GM21737 (cell line): Measurements from ENCODE around the gene LRRC56.
"Not testable (repeated sequence)": the region's sequence is repeated elsewhere in the genome, so short reads cannot be mapped to it uniquely, and the experiment has no call there.

Source experiments
- ATAC-seq: cut with Tn5 transposase; IDR thresholded peaks from one replicate; pipeline ENCODE4 v1.9.1; 2021; ENCODE audit warnings: mild to moderate bottlenecking, moderate library complexity; ENCODE audit not compliant: unreplicated experiment

LRRC56 gene

DNA sequence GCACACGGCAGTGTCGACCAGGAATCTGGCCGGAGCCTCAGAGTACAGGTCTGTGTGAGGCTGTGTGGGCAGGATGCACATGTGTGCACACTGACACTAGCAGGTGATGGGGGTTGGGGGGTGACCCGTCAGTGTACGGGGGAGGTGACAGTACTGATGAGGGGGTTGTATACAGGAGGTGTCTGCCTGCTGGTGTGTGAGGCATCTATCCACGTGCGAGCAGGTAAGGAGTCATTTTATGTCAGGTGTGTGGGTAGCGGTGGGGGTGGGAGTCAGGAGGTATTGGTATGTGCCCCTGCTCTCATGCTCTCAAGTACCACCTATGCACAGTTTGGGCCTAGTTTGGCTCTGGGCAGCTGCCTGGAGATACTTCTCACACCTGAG is 34.5 kb downstream of the LRRC56 start:
- ATAC-seq, result no peak

DNA sequence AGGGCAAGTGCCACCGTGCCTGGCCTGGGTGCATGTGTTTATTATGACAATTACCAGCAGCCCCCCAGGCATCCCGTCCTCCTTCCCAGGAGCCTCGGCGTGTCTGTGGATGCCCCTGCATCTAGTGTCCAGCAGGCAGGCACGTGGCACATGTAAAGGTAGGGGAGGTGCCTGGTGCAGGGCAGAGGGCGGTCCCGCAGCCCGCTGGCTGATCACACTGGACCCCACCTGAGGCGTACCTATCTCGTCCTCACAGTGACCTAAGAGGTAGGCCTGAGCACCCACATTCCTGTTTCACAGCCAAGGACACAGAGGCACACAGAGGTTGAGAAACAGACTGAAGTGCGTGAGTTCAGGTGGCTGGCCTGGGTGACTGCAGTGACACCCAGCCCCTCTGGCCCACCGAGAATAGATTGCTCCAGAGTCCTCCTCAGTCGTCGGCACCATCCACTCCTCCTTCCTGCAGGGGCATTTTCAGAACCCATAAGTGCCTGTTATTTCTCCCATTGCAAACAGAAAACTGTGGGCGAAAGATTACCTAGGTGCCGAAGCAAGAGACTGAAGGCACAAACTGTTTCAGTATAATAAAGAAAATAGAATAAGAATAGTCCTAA is 35.9 kb downstream of the LRRC56 start:
- no peak for ATAC-seq

DNA sequence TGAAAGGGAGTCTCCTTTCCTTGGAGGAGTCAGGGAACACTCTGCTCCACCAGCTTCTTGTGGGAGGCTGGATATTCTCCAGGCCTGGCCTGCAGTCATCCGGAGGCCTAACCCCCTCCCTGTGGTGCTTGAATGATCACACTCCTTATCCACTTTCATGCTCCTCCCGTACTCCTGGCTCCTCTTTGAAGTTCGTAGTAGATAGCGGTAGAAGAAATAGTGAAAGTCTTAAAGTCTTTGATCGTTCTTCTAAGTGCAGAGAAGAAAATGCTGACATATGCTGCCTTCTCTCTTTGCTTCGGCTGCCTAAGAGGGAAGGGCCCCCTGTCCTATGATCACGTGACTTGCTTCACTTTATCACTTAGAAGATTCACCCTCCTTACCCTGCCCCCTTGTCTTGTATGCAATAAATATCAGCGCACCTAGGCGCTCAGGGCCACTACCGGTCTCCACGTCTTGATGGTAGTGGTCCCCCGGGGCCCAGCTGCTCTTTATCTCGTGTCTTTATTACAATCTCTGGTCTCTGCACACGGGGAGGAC is 36.8 kb downstream of the LRRC56 start:
- not testable (repeated sequence) for ATAC-seq

DNA sequence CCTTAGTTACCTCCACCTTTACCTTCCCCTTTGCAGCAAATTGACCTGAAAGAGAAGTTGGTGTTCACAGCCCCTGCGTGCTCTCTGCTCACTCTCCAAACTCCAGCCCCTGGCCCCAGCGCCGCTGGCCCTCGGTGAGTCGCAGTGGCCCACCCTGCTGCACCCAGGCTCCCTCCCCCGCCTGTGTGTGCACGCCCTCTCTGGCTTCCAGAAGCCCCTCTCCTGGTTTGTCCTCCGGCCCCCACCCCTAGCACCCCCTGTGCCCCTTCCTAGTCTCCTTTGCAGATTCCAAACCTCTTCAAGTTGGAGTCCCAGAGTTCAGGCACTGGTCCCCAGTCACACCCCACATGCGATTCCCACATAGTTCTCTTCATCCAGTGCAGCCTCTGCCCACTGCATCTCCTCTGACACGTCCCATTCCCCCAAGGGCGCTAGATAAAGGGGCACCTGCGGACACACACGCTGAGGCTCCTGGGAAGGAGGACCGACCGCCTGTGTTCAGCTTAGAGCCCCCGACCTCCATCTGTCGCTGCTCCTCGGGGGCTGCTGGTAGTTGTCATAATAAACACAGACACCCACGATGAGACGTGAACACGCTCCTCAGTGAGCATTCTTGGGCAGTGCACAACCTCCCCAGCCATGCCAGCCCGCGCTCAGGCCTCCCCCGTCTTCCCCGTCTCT is 37.4 kb downstream of the LRRC56 start:
- no peak for ATAC-seq

DNA sequence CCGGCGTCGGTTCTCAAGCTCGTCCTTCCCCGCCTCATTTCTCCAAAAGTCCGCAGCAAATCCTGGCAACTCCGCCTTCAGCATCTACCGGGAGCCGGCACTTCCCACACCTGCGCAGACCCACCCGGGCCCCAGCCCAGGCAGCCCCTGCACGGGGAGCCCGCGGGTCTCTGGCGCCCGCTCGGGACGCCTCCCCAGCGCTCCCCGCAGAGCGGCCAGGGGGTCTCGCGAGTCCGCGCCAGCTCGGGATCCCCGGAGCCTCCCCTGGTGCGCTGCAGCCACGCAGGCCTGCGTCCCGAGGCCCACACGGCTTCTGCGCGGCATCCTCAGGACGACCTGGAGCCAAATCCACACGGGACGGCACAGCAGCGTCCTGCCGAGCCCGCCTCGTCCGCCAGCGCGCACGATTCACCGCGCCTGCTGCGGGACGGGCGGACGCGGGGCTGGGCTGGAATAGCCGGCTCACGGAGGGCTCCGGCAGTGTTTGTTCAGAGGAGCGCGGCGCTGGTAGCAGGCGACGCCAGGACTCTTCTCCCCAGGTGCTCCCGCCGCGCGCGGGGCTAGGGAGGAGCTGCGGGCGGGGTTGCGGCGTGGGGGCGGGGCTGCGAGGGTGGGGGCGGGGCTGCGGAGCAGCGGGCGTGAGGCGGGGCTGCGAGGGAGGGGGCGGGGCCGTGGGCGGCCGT is 38.1 kb downstream of the LRRC56 start:
- peak; percentile 22 for ATAC-seq

DNA sequence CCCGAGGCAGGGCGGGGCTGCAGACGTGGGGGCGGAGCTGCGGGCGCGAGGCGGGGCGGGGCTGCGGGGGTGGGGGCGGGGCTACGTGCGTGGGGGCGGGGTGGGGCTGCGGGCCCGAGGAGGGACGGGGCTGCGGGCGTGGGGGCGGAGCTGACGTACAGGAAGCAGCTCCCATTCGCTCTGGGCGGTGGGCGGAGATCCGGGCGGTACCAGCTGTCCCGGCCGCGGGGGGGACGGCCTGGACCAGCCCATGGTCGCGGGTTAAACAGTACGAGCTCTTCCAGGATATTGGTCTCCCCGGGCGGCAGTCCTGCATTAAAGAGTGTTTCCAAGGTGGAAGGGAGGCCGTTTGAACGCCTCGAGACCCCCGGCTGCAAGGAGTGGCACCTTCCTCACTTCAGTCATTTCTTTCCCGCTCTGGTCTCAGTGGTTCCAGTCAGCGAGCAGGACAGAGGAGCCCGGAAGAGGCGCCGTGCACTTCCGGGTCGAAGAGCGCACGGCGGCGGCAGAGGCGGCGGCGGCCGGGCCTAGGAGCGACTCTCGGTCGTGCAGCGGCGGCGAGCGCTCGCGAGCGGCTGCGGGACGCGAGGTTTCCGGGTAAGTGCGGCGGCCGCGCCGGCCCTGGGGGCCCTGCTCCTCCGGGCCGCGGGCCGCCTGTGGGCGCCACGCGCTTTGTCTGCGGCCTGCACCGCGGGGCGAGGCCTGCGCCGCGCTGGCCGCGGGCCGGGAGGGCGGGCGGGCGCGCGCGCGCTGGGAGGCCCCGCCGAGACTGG is 38.9 kb downstream of the LRRC56 start, which contains the start of gene PHRF1:
TSS of gene PHRF1 (plus strand) at position 475 of the 773 bp plus-strand sequence. CDS start 5,043 bp downstream, outside the sequence.
- ATAC-seq, result peak; percentile 79

DNA sequence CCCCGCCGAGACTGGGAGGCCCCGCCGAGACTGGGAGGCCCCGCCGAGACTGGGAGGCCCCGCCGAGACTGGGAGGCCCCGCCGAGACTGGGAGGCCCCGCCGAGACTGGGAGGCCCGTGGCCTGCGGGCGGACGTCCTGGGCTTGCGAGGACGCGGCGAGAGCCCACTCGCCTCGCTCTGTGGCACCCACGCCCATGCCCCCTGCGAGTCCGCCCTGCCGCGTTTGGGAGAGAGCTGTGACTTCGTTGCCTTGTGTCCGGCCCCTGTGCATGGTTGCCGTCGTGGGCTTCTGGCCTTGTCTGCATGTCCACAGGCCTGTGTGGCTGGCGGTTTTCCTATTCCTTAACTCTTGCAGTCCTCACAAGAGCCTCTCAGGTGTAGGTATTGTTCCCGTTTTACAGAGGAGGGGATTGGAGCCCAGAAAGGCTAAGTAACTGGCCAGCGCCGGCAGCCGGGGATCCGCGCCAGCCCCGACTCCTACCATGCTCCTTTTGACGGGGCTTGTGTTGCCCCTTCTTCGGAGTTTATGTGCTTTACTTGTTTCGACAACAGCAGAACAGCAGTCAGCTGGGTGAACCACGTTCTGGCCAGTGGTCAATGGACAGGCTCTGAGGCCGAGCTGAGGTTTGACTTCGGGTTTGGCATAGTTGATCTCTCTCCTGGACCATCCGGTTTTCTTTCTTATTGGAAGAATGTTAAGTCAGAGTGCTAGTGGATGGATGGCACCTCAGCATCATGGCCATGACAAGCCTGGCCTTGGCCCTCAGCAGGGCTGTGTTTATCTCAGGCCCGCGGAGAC is 39.7 kb downstream of the LRRC56 start:
- no peak for ATAC-seq

DNA sequence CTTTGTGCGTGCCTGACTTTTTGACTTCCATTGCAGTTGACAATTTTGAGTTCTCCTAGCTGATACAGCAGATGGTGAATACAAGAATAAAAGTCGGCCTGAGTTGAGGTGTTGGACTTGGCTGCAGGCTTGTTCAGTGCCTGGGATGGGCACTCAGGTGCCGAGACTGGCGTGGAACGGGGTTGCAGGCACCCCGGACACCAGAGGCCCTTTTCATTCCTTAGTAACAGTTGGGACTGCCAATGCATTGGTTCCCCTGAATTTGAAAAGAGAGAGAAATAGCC is 40.2 kb downstream of the LRRC56 start:
- no peak for ATAC-seq

DNA sequence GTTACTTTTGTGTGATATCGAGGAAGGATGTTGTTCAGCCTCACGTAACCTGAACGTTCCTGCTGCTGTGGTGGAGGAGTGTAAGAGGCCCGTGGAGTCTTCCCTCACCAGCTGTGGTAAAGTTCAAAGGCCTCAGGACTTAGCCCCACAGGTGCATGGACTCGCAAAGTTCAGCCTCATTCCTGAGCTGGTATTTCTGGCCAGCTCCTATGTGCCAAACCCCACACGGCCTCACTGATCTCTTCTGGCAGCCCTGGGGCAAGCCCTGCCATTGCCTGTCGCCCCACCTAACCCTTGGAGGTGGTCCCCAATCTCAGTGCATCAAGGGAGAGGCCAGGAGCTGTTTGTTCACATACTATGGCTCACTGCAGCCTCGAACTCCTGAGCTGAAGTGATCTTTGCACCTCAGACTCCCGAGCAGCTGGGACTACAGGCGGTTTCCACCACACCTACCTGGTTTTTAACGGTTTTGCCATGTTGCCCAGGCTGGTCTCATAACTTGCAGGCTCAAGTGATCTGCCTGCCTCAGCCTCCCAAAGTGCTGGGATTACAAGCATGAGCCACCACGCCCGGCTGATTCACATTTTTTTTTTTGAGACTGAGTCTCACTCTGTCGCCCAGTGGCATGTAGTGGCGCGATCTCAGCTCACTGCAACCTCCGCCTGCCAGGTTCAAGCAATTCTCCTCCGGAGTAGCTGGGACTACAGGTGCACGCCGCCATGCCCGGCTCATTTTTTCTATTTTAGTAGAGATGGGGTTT is 41.1 kb downstream of the LRRC56 start:
- ATAC-seq, result no peak

DNA sequence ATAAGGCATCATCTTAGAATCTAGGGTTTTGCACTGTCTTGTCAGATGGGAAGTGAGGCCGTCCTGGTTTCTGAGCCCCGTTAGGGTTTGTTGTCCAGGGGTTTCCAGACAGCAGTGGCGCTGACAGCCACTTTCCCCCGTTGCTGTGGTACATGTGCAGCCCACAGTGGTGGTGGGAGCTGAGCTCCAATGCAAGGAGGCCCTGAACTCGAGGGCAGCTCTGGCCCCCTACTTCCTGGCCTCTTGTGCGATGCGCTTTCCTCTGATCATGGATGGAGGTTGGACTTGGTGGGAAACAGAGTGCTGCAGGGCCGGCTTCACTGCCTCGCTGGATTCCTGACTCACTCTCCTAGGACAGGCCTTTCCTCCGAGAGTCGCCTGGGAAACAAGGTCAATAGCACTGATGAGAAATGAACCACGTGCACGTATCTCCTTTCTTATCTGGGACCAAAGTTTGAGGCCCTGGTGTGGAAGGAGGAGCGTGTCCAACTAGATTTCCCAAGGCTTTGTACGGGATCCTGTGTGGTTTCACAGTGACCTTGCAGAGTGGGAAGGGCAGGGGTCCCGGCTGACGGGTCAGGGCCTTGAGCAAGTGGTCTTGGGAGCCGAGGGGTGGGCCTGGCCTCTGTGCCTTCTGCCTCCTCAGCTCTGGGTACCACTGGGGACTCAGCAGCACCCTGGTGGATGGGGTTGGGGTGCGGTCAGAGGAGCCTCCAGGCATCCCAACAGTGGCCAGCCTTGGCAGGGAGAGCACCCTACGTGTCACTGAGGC is 42.7 kb downstream of the LRRC56 start:
- ATAC-seq, result no peak

DNA sequence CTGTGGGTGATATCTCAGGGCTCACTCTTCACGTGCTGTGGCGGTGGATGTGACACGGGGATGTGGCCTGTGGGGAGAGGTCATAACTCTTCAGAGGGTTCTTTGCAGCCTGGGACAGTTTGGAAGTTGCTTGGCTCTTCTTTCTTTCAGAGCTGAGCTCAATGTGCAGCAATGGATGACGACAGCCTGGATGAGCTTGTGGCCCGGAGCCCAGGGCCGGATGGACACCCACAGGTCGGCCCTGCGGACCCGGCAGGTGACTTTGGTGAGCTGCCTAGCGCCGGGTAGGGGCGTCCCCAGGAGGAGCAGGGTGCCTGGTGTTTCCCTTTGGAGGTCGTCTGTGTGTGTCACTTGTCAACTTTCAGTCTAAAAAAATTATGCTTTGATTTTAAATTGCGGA is 44.0 kb downstream of the LRRC56 start:
- no peak for ATAC-seq

DNA sequence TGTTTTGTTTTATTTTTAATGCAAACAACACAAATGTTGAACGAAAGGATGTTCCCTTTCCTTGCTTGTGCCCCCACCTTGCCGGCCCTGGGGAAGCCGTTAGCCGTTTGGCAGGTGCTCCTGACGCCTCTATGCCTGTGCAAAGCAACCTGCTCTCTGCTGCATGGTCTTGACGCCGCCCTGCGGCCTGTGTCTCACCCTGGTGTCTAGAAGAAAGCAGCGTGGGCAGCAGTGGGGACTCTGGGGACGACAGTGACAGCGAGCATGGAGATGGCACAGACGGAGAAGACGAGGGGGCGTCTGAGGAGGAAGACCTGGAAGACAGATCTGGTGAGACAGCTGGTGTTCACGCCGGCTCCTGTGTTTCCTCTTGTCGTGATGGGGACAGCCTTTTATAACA is 44.4 kb downstream of the LRRC56 start:
- no peak for ATAC-seq

DNA sequence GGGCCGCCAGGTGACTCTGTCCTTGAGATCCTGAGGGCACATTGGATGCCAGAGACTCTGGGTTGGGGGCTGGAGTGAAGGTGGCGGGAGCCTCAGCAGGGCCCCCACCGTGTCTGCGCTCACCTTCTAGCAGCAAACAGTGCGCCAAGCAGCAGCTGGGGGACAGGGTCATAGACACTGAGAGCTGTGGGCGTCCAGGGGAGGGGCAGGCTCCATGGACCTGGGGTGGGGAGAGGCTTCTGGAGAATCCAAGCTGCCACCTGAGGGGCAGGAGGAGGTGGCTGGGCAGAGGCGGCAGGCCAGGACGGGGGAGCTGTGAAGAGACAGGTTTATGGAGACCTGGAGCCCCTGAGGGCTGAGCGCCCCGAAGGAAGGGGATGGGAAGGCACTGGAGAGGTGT is 47.0 kb downstream of the LRRC56 start:
- no peak for ATAC-seq

DNA sequence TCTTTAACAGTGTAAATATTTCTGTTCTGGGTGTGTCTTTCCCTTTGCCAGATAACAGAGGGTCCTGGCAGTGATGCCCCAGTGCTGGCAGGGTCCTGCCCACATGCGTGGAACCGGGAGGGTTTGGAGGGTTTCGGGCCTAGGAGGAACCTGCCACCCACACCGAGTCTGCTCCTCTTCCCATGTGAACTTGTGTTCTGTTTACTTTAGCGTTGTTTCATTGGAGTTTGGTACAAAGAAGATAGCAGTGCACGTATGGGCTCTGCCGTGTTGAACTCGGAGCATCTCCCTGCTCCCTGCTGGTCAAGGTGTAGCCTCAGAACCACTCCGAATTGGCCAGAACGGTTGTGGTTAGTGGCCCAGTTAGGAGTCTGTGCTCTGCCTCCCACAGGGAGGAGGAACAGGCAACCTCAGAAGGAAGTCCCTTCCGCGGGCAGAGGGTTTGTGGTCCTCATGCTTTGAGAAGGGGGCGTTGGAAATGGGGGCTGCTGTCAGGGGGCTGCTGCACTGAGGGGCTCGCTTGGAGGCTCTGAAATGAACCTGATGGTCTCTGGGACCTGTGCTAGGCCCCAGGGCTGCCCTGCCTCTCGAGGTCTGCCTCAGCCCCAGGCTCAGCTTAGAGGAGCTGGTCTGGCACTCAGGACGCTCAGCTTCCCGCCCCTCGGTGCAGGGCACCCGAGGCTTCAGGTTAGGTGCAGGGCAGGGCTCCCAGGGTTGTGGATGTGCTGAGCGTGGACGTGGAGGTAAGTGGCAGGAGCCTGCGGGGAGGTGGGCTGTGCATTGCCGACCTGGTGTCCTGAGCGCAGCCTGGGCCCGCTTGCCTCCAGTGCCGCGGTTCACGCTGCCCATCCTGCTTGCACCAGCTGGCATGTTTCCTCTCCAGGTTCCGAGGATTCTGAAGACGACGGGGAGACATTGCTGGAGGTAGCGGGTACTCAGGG is 49.3 kb downstream of the LRRC56 start:
- ATAC-seq, result no peak

DNA sequence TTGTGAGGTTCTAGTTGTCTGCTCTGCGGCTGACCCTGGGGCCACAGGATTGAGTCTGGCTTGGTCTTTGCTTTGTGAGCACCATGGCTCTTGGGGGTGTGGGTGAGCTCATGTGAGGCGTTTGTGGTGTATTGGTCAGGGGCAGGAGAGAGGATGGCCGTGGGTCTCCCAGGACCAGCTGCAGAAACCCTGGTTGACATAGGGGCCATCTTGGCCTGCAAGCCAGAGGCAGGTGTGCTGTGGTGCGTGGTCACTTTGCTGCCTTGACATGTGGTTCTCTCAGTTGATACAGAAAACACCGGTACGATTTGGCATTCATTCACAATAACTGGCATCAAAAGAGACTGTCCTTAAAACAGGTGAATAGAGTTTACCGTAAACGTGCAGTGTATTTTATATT is 50.2 kb downstream of the LRRC56 start:
- no peak for ATAC-seq

DNA sequence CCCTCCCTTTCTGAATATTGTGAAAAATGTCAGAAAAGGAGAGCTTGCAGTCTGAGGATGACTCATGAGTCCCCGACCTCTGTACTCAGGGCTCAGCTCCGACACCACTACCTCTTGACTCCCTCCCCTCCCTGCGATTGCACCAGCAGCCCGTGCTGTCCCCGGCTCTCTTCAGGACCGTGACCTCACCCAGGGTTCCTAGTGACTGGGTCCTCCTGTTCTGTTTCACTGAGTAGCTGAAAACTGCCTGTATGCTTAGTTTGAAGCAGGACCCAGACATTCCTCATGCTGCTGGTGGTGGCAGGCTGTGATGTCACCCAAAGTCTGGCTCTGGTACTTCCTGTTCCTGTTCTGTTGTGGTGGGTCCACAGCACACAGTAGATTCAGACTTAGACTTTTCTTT is 50.7 kb downstream of the LRRC56 start:
- ATAC-seq, result no peak

DNA sequence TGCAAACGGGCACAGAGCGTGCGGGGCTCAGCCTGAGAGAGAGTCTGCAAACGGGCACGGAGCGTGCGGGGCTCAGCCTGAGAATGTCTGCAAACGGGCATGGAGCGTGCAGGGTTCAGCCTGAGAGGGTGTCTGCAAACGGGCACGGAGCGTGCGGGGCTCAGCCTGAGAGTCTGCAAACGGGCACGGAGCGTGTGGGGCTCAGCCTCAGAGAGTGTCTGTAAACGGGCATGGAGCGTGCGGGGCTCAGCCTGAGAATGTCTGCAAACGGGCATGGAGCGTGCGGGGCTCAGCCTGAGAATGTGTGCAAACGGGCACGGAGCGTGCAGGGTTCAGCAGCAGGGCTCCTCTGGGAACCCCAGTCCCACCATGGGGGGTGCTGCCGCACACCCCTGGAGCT is 52.5 kb downstream of the LRRC56 start:
- no peak for ATAC-seq

DNA sequence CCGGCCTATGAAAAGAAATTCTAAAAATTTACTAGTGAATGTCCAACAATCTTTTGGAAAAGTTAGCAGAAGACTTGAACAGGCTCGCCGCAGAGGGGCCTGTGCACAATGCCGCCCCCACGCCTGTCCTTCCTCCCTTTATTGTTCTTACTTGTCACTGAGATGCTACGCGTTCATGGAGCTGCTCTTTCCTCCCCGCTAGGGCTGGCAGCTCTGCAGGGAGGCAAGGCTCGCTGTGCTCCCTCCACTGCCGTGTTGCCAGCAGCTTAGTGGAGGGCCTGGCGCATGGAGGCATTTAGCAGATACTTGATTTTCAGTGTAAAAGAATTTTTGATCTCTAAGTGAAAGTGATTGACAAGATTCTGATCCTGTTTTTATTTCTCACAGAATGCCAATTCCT is 53.7 kb downstream of the LRRC56 start:
- ATAC-seq, result no peak
